Activated naive CD4-positive, alpha-beta T cell treated with anti-CD3 and anti-CD28 coated beads, Interleukin-2, amount 10 ng/mL, durations not matched to agents 7 days and 5 days (primary cell): ENCODE measurements around the gene C17orf78.
"Not testable (repeated sequence)": the region's sequence is repeated elsewhere in the genome, so short reads cannot be mapped to it uniquely, and the experiment has no call there.

Experiments
- CTCF ChIA-PET: fragments of 350-600 bp; sonication (Branson Sonifier 250); formaldehyde crosslinking; loops from one replicate; lab custom pipeline; 2021; ENCODE audit warnings: antibody characterized with exemption; lab: Charles Lee
- DNase-seq: peaks from one replicate; pipeline ENCODE4 v3.0.0-alpha.2; 2020
- H3K27ac Mint-ChIP-seq: one replicate; pipeline ENCODE4 v1.8.0; 2021; ENCODE audit warnings: mild to moderate bottlenecking, moderate library complexity, mixed read lengths
- H3K27me3 Mint-ChIP-seq: one replicate; pipeline ENCODE4 v1.8.0; 2021; ENCODE audit warnings: mild to moderate bottlenecking, mixed read lengths
- H3K36me3 Mint-ChIP-seq: one replicate; pipeline ENCODE4 v1.8.0; 2021; ENCODE audit warnings: mixed read lengths
- H3K4me1 Mint-ChIP-seq: one replicate; pipeline ENCODE4 v1.8.0; 2021; ENCODE audit warnings: mixed read lengths
- H3K4me3 Mint-ChIP-seq: one replicate; pipeline ENCODE4 v1.8.0; 2021; ENCODE audit warnings: mild to moderate bottlenecking, moderate library complexity, mixed read lengths
- H3K9me3 Mint-ChIP-seq: one replicate; pipeline ENCODE4 v1.8.0; 2021; ENCODE audit warnings: mixed read lengths

C17orf78 gene

DNA sequence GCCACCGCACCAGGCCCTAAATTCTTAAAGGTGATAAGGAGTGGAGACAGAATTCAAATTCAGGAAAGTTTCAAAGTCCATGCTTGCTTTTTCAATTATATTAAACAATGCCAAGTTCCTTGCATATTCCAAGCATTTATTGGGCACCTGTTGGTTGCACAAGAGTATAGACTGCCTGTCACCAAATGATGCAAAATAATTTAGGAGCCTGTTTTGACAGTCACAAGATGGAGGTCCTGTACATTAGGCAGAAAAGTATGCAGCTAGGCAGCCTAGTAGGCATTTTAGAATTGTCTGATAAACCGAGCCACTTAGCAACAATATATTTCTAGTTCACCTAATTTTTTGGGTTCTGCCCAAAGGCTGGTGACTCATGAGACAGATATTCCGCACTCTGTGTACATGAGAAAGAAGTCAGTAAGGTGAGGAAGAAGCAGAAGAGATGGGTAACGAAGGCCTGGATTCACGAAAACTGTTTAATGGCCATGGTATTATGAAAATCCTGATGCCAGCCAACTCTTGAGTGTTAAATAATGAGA, 23.5 kb downstream of the C17orf78 start:
- H3K4me3 Mint-ChIP-seq: no peak overlapping the region
- DNase-seq: no peak
- CTCF ChIA-PET: interaction anchor here (0.7 to 2.6 kb wide), 3 partner anchors 23 to 29 kb away, joined by 3 to 22 read pairs (median 3); partner anchors contain the start of gene C17orf78

DNA sequence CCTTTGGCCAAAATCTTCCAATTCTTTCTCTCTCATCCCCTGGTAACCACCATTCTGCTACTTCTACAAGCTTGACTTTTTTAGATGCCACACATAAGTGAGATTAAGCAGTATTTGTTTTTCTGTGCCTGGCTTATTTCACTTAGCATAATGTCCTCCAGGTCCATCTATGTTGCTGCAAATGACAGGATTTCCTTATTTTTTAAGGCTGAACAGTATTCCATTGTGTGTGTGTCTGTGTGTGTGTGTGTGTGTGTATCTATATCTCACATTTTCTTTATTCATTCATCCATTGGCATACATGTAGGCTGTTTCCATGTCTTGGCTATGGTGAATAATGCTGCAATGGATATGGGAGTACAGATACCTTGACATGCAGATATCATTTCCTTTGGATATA, 24.7 kb downstream of the C17orf78 start:
- H3K9me3 Mint-ChIP-seq: no peaks in the 10 kb centered on the region
- no peak for DNase-seq
- CTCF ChIA-PET: interaction anchor here (1.0 kb wide), 1 partner anchor 27 kb away, joined by 3 read pairs; no protein-coding TSS in a partner anchor
- H3K36me3 Mint-ChIP-seq: peaks cover 7% of the 10 kb centered on the region
- no peak overlapping the region for H3K27ac Mint-ChIP-seq
- H3K27me3 Mint-ChIP-seq: no peaks in the 10 kb centered on the region
- peaks cover 31% of the 10 kb centered on the region for H3K4me1 Mint-ChIP-seq
- H3K4me3 Mint-ChIP-seq: no peak overlapping the region

More for the DNA sequence above, 23.5 kb downstream of the C17orf78 start:
- no peak overlapping the region for H3K27ac Mint-ChIP-seq
- H3K27me3 Mint-ChIP-seq: no peaks in the 10 kb centered on the region
- no peaks in the 10 kb centered on the region for H3K9me3 Mint-ChIP-seq
- H3K4me1 Mint-ChIP-seq: peaks cover 21% of the 10 kb centered on the region
- peaks cover 2% of the 10 kb centered on the region for H3K36me3 Mint-ChIP-seq

DNA sequence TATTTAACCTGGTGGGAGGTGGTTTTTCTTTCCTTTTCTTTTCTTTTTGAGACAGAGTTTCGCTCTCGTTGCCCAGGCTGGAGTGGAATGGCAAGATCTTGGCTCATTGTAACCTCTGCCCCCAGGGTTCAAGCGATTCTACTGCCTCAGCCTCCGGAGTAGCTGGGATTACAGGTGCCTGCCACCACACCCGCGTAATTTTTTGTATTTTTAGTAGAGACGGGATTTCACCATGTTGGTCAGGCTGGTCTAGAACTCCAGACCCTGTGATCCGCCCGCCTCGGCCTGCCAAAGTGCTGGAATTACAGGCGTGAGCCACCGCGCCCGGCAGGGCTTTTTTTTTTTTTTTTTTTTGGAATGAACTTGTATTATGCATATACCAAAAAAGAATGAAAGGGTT, 29.7 kb downstream of the C17orf78 start:
- not testable (repeated sequence) for H3K27ac Mint-ChIP-seq, DNase-seq, H3K9me3 Mint-ChIP-seq, H3K27me3 Mint-ChIP-seq
- Mint-ChIP-seq H3K4me1 (peaks cover 59% of the 10 kb centered on the region), H3K36me3 (peaks cover 20% of the 10 kb centered on the region), H3K4me3 (peak overlapping the region; percentile 98)
- CTCF ChIA-PET: interaction anchor here (1.0 to 1.1 kb wide), 2 partner anchors 24 to 161 kb away, joined by 3 to 4 read pairs; no protein-coding TSS in a partner anchor

DNA sequence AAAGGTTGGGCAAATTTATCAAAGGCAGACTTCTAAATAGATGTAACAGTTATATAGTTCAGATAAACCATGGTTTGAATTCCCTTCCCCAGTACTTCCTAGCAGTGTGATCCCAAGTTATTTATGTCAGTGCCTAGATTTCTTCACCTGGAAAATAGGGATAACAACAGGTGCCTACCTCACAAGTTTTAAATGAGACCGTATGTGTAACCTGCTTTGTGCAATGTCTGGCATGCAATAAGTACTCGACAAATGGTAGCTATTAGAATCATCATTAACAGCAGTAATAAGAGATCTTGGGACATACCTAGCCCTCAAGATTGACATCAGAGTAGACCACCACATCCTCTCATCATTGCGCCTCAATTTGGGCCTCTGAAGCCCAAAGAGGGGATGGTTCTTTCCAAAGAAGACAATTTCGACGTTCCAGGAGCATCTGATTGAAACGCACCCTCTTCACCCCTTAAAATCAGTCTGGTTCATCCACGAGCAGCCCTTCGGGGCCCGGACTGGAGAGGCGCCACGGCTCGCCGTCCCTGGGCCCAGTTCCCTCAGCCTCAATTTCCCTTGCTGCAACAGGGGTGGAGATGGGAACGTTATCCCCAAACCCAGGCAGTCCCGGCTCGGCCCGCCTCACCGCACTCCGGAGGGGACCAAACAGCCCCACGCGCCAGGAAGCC, 30.3 kb downstream of the C17orf78 start:
- Mint-ChIP-seq H3K4me1 (peaks cover 65% of the 10 kb centered on the region), H3K36me3 (peaks cover 26% of the 10 kb centered on the region), H3K27me3 (no peaks in the 10 kb centered on the region), H3K4me3 (peak overlapping the region; percentile 98), H3K9me3 (no peaks in the 10 kb centered on the region), H3K27ac (peak overlapping the region; percentile 91)
- CTCF ChIA-PET: no interaction called here
- no peak for DNase-seq

DNA sequence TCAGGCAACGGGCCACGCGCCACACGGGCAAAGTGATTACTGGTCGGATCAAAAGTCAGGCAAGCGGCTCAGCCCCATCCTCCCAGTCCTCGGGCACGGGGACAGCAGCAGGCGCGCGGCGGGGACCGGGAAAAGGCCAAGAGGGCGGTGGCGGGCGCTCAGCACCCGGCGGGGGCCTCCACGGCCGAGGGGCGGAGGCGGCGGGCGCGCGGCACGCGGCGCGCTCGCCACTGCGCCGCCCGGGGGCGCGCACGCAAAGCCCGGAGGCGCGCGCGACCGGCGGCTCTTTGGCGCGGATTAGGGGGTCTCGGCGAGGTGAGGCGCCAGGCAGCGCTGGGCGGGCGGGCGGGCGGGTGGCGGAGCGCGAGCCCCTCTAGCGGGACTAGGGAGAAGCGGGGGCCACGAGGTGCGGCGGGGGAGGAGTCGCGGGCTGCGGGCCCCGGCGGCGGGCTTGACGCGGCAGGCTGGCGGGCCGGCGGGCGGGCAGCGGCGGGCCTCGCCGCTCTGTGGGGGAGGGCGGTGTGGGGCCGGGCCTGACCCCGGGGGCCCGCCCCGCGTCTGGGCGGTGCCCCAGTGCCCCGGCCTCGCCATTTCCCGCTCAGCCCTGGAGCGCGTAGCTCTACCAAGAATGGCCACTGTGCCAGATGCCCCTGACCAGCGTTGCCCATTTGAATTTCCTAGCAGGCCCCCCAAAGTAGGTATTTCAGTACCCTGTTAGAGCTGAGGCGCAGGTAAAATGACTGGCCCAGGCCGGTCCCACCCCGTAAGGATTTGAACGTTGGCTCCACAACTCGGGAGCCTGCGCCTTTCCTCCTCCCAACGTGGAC, 31.1 kb downstream of the C17orf78 start, which contains the start of the genes ACACA and TADA2A:
Gene ACACA (minus strand): TSS at position 202 of the 827 bp plus-strand sequence. CDS start 537 bp downstream, outside the sequence.
Gene TADA2A (plus strand): TSS at position 252 of the 827 bp plus-strand sequence. CDS start 4,480 bp downstream, outside the sequence.
- peaks cover 30% of the 10 kb centered on the region for H3K36me3 Mint-ChIP-seq
- no peaks in the 10 kb centered on the region for H3K9me3 Mint-ChIP-seq
- peak; percentile 84 for DNase-seq
- H3K4me3 Mint-ChIP-seq: peak within 1 kb of the TSS; percentile 98
- CTCF ChIA-PET: interaction anchor here (1.3 kb wide), 1 partner anchor 33 kb away, joined by 4 read pairs; no protein-coding TSS in a partner anchor
- H3K27ac Mint-ChIP-seq: peak within 1 kb of the TSS; percentile 91
- H3K27me3 Mint-ChIP-seq: no peaks in the 10 kb centered on the region
- peaks cover 67% of the 10 kb centered on the region for H3K4me1 Mint-ChIP-seq

DNA sequence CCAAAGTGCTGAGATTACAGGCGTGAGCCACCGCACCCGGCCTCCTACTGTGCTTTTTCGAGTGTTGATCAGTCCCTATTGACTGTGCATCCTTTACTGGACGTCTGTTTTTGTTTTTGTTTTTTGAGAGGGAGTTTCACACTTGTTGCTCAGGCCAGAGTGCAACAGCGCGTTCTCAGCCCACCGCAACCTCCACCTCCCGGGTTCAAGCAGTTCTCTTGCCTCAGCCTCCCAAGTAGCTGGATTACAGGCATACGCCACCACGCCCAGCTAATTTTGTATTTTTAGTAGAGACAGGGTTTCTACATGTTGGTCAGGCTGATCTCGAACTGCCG, 32.3 kb downstream of the C17orf78 start:
- not testable (repeated sequence) for DNase-seq, H3K9me3 Mint-ChIP-seq, H3K27me3 Mint-ChIP-seq
- CTCF ChIA-PET: interaction anchor here (0.7 to 1.4 kb wide), 2 partner anchors 35 to 42 kb away, joined by 3 to 4 read pairs; no protein-coding TSS in a partner anchor
- H3K36me3 Mint-ChIP-seq: peaks cover 35% of the 10 kb centered on the region
- H3K27ac Mint-ChIP-seq: peak overlapping the region; percentile 90
- H3K4me3 Mint-ChIP-seq: peak overlapping the region; percentile 79
- H3K4me1 Mint-ChIP-seq: peaks cover 65% of the 10 kb centered on the region

DNA sequence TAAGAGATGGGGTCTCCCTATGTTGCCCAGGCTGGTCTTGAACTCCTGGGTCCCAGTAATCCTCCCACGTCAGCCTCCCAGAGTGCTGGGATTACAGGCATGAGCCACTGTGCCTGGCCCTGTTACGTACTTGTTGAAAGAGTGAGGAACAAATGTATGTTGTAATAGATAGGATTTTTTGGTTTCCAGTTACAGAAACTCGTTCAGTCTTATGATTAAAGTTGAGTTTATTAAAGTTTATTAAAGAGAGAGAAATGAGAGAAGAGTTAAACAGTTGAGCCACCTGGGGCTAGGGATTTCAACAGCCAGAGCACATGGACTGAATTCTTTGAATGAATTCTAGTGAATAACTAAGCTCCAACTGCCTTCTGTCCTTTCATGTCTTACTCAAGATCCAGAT, 34.6 kb downstream of the C17orf78 start:
- CTCF ChIA-PET: interaction anchor here (0.6 kb wide), 1 partner anchor 38 kb away, joined by 4 read pairs; no protein-coding TSS in a partner anchor
- H3K27ac Mint-ChIP-seq: no peak overlapping the region

DNA sequence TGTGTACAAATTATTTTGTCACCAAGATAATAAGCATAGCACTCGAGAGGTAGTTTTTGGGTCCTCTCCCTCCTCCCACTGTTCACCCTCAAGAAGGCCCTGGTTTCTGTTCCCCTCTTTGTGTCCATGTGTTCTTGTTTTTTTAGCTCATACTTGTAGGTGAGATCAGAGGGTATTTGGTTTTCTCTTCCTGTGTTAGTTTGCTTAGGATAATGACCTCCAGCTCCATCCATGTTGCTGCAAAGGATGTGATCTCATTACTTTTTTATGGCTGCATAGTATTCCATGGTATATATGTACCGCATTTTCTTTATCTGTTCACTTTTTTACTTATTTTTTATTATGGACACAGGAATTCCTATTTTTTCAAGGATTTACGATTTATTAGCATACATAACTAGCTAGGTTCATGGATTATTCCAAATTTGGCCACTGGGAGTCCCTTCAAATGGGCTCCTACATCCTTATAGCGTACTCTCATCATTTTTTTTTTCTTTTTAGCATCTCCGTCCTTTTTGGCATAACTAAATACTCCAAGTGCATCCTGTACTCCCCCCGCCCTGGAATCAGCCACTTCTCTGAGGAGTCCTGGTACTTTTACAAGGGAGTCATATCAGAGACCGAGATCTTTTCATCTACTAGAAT, 38.2 kb downstream of the C17orf78 start:
- Mint-ChIP-seq H3K36me3 (peaks cover 50% of the 10 kb centered on the region), H3K27me3 (no peaks in the 10 kb centered on the region), H3K9me3 (no peaks in the 10 kb centered on the region), H3K4me3 (no peak overlapping the region), H3K4me1 (peaks cover 30% of the 10 kb centered on the region), H3K27ac (peak overlapping the region; percentile 17)
- CTCF ChIA-PET: interaction anchor here (1.2 kb wide), 1 partner anchor 16 kb away, joined by 3 read pairs; no protein-coding TSS in a partner anchor
- no peak for DNase-seq

More for the DNA sequence above, 34.6 kb downstream of the C17orf78 start:
- peaks cover 56% of the 10 kb centered on the region for H3K4me1 Mint-ChIP-seq
- H3K9me3 Mint-ChIP-seq: no peaks in the 10 kb centered on the region
- H3K27me3 Mint-ChIP-seq: no peaks in the 10 kb centered on the region
- H3K36me3 Mint-ChIP-seq: peaks cover 51% of the 10 kb centered on the region
- no peak overlapping the region for H3K4me3 Mint-ChIP-seq
- DNase-seq: no peak

DNA sequence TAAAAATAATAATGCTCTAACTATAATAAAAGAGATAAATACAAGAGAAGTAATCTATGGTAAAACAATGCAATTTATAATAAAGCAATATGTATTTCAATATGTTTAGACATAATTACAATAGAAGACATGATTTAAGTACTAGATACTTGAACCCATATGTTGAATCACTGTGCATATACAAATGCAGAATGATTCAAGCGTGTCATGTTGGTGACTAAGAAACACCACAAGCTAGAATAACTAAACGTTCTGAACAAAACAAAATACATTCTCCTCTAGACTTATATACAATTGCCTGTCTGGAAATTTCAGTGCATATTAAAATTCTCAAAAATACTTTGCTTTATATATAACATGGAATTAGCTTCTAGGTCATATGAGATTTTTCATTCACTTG, 42.1 kb downstream of the C17orf78 start:
- Mint-ChIP-seq H3K36me3 (peaks cover 44% of the 10 kb centered on the region), H3K27ac (no peak overlapping the region), H3K4me1 (peaks cover 15% of the 10 kb centered on the region), H3K4me3 (no peak overlapping the region), H3K27me3 (no peaks in the 10 kb centered on the region), H3K9me3 (no peaks in the 10 kb centered on the region)
- CTCF ChIA-PET: no interaction called here
- DNase-seq: no peak

DNA sequence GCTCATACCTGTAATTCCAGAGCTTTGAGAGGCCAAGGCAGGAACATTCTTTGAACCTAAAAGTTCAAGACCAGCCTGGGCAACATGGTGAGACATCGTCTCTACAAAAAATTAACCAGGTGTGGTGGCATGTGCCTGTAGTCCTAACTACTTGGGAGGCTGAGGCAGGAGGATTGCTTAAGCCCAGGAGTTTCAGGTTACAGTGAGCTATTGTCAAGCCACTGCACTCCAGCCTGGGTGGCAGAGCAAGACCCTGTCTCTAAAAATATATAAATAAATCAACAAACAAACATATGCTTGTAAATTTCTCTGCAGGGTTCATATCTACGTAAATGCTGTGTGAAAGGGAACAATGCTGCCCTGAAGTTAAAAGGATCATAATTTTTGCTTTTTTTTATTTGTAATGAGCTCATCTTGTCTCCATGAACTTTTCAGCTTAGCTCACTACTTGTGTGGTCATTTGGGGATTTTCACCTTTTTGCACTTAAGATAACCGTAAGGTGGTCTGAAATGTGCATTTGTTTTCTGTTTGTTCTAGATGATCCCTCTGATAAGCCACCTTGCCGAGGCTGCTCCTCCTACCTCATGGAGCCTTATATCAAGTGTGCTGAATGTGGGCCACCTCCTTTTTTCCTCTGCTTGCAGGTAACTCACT, 47.3 kb downstream of the C17orf78 start:
- Mint-ChIP-seq H3K9me3 (no peaks in the 10 kb centered on the region), H3K4me3 (no peak overlapping the region), H3K36me3 (peaks cover 39% of the 10 kb centered on the region), H3K27ac (no peak overlapping the region), H3K27me3 (no peaks in the 10 kb centered on the region), H3K4me1 (peaks cover 4% of the 10 kb centered on the region)
- CTCF ChIA-PET: interaction anchor here (0.7 to 0.9 kb wide), 2 partner anchors 24 to 50 kb away, joined by 3 read pairs; no protein-coding TSS in a partner anchor
- DNase-seq: no peak

DNA sequence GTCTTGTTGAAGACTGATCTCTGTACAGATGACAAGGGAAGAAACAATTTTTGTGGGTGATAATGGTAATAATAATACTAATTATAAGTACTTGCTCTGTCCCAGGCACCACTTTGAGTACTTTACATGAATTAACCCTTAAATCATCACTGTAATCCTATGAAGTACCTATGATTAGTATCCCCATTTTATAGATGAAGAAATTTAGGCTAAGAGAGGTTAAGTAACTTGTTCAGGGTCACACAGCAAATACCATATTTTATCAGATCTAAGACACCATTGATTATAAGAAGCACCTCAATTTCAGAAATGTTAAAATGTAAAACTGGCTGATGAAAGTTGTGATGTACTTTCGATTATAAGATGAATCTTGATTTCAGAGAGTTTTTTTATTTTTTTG, 49.5 kb downstream of the C17orf78 start:
- DNase-seq: no peak
- Mint-ChIP-seq H3K27me3 (no peaks in the 10 kb centered on the region), H3K36me3 (peaks cover 50% of the 10 kb centered on the region), H3K4me1 (peaks cover 20% of the 10 kb centered on the region), H3K27ac (no peak overlapping the region), H3K4me3 (no peak overlapping the region), H3K9me3 (no peaks in the 10 kb centered on the region)
- CTCF ChIA-PET: no interaction called here

DNA sequence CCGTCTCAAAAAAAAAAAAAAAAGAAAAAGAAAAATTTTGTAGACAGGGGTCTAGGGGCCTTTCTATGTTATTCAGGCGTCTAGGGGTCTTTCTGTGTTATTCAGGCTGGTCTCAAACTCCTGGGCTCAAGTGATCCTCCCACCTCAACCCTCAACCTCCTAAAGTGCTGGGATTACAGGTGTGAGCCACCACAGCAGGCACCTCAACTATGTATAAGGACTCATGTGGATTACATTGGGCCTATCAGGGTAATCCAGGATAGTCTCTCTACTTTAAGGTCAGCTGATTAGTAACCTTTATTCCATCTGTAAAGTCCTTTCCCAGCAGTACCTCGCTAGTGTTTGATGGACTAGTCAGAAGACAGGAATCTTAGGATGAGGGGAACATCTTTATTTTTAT, 53.3 kb downstream of the C17orf78 start:
- CTCF ChIA-PET: interaction anchor here (1.1 kb wide), 1 partner anchor 56 kb away, joined by 3 read pairs; no protein-coding TSS in a partner anchor
- H3K36me3 Mint-ChIP-seq: peaks cover 53% of the 10 kb centered on the region
- no peaks in the 10 kb centered on the region for H3K27me3 Mint-ChIP-seq
- no peaks in the 10 kb centered on the region for H3K9me3 Mint-ChIP-seq
- no peak for DNase-seq
- peaks cover 35% of the 10 kb centered on the region for H3K4me1 Mint-ChIP-seq
- no peak overlapping the region for H3K4me3 Mint-ChIP-seq
- H3K27ac Mint-ChIP-seq: peak overlapping the region; percentile 92

DNA sequence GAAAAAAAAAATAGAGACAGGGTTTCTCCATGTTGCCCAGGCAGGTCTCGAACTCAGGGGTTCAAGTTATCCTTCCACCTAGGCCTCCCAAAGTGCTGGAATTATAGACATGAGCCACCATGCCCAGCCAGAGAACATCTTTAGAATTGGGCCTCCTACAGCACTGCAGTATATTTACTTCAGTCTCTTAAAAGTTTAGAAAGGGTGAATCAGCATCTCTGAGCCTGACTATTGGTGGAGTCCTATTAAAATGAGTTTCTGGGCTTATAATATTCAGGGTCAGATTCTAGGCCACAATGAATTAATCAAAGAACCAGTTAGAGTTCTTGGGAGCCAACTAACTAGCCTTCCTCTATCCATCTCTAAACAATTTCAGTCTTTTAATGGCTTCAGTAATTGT, 53.7 kb downstream of the C17orf78 start:
- no peaks in the 10 kb centered on the region for H3K27me3 Mint-ChIP-seq
- CTCF ChIA-PET: interaction anchor here (0.9 to 1.1 kb wide), 2 partner anchors 24 to 56 kb away, joined by 3 read pairs; no protein-coding TSS in a partner anchor
- no peaks in the 10 kb centered on the region for H3K9me3 Mint-ChIP-seq
- peak overlapping the region; percentile 92 for H3K27ac Mint-ChIP-seq
- peaks cover 37% of the 10 kb centered on the region for H3K4me1 Mint-ChIP-seq
- H3K36me3 Mint-ChIP-seq: peaks cover 56% of the 10 kb centered on the region
- no peak for DNase-seq
- peak overlapping the region; percentile 2 for H3K4me3 Mint-ChIP-seq
